Mesodermal cell (in vitro differentiated cells): ENCODE results near the gene INSC.

Experiments
- H3K27ac ChIP-seq: 2 replicates; pipeline ENCODE4 v1.7.0; 2013; ENCODE audit warnings: mild to moderate bottlenecking, low read depth, low read length, moderate library complexity; ENCODE audit not compliant: severe bottlenecking
- H3K36me3 ChIP-seq: 2 replicates; pipeline ENCODE4 v1.7.1; 2013; ENCODE audit warnings: mild to moderate bottlenecking, low read length, moderate library complexity; ENCODE audit not compliant: control insufficient read depth, insufficient read depth
- H3K4me1 ChIP-seq: one replicate; pipeline ENCODE4 v1.7.1; 2013; ENCODE audit warnings: mild to moderate bottlenecking, low read length; ENCODE audit not compliant: insufficient read depth, control insufficient read depth, poor library complexity, severe bottlenecking
- H3K4me3 ChIP-seq: 2 replicates; pipeline ENCODE4 v1.7.0; 2013; ENCODE audit warnings: low read length, control low read depth, mild to moderate bottlenecking; ENCODE audit not compliant: insufficient read depth, poor library complexity, severe bottlenecking; ENCODE audit errors: extremely low read depth
- H3K9me3 ChIP-seq: 2 replicates; pipeline ENCODE4 v1.7.1; 2013; ENCODE audit warnings: mild to moderate bottlenecking, low read length, moderate library complexity; ENCODE audit not compliant: control insufficient read depth
- WGBS, 2 experiments: methylation state at CpG; one replicate each; pipeline ENCODE4 v1.1.5; 2013; ENCODE audit warnings: missing lambda C conversion rate in 2 of 2; ENCODE audit not compliant: insufficient coverage in 2 of 2; 5-methylcytosine and 5-hydroxymethylcytosine counted together

The INSC gene

GRCh38 chr11:15222777-15223176 is 108.1 kb downstream of the INSC start:
- Histone ChIP-seq H3K36me3 (no peaks in the 10 kb centered on the region), H3K4me3 (no peak overlapping the region), H3K27ac (no peak overlapping the region), H3K4me1 (no peaks in the 10 kb centered on the region), H3K9me3 (no peaks in the 10 kb centered on the region)
- WGBS, 2 experiments = no CpG with 5 or more reads among the region's 1 CpG

GRCh38 chr11:15223318-15223717 is 108.6 kb downstream of the INSC start:
- no peak overlapping the region for H3K27ac ChIP-seq
- no peaks in the 10 kb centered on the region for H3K9me3 ChIP-seq
- H3K4me3 ChIP-seq = no peak overlapping the region
- H3K4me1 ChIP-seq = no peaks in the 10 kb centered on the region
- 89 to 100% methylated on average over 1 of the region's 1 CpG for WGBS, 2 experiments
- no peaks in the 10 kb centered on the region for H3K36me3 ChIP-seq

GRCh38 chr11:15224466-15224865 is 109.7 kb downstream of the INSC start:
- Histone ChIP-seq H3K36me3 (no peaks in the 10 kb centered on the region), H3K4me1 (no peaks in the 10 kb centered on the region), H3K9me3 (no peaks in the 10 kb centered on the region), H3K4me3 (no peak overlapping the region), H3K27ac (no peak overlapping the region)
- 81 to 94% methylated on average over 2 to 3 of the region's 3 CpGs for WGBS, 2 experiments

- Histone ChIP-seq H3K9me3 (no peaks in the 10 kb centered on the region), H3K36me3 (no peaks in the 10 kb centered on the region), H3K4me1 (no peaks in the 10 kb centered on the region), H3K4me3 (no peak overlapping the region), H3K27ac (no peak overlapping the region)
- 75% methylated on average over 1 of the region's 1 CpG; no CpG with 5 or more reads in 1 of the 2 experiments for WGBS, 2 experiments
Measured at GRCh38 chr11:15227011-15227410, 112.3 kb downstream of the INSC start.

- Histone ChIP-seq H3K9me3 (no peaks in the 10 kb centered on the region), H3K4me1 (no peaks in the 10 kb centered on the region), H3K4me3 (no peak overlapping the region), H3K36me3 (no peaks in the 10 kb centered on the region), H3K27ac (no peak overlapping the region)
- WGBS, 2 experiments = 75 to 80% methylated on average over 2 to 7 of the region's 8 CpGs
Measured at GRCh38 chr11:15228331-15228849, 113.7 kb downstream of the INSC start.

- no peak overlapping the region for H3K27ac ChIP-seq
- no peak overlapping the region for H3K4me3 ChIP-seq
- H3K36me3 ChIP-seq = no peaks in the 10 kb centered on the region
- no CpG with 5 or more reads among the region's 2 CpGs for WGBS, 2 experiments
- no peaks in the 10 kb centered on the region for H3K9me3 ChIP-seq
- no peaks in the 10 kb centered on the region for H3K4me1 ChIP-seq
Measured at GRCh38 chr11:15229069-15229468, 114.3 kb downstream of the INSC start.

GRCh38 chr11:15232496-15232895 is 117.8 kb downstream of the INSC start:
- Histone ChIP-seq H3K9me3 (no peaks in the 10 kb centered on the region), H3K36me3 (no peaks in the 10 kb centered on the region), H3K4me1 (no peaks in the 10 kb centered on the region), H3K4me3 (no peak overlapping the region), H3K27ac (no peak overlapping the region)
- 83 to 92% methylated on average over 4 of the region's 4 CpGs for WGBS, 2 experiments

GRCh38 chr11:15233371-15234165 is 118.8 kb downstream of the INSC start:
- 86 to 90% methylated on average over 8 of the region's 8 CpGs for WGBS, 2 experiments
- H3K9me3 ChIP-seq = no peaks in the 10 kb centered on the region
- no peak overlapping the region for H3K27ac ChIP-seq
- no peaks in the 10 kb centered on the region for H3K4me1 ChIP-seq
- H3K4me3 ChIP-seq = no peak overlapping the region
- H3K36me3 ChIP-seq = no peaks in the 10 kb centered on the region

- no peaks in the 10 kb centered on the region for H3K36me3 ChIP-seq
- no peaks in the 10 kb centered on the region for H3K9me3 ChIP-seq
- no peak overlapping the region for H3K27ac ChIP-seq
- no peaks in the 10 kb centered on the region for H3K4me1 ChIP-seq
- H3K4me3 ChIP-seq = no peak overlapping the region
- 100% methylated on average over 1 of the region's 3 CpGs for WGBS, 2 experiments
Measured at GRCh38 chr11:15234796-15235195, 120.1 kb downstream of the INSC start.

- Histone ChIP-seq H3K4me1 (no peaks in the 10 kb centered on the region), H3K36me3 (no peaks in the 10 kb centered on the region), H3K27ac (no peak overlapping the region), H3K4me3 (no peak overlapping the region), H3K9me3 (no peaks in the 10 kb centered on the region)
- WGBS, 2 experiments = no CpG with 5 or more reads among the region's 4 CpGs
Measured at GRCh38 chr11:15236559-15236958, 121.8 kb downstream of the INSC start.

GRCh38 chr11:15238856-15239255 is 124.1 kb downstream of the INSC start:
- H3K27ac ChIP-seq = no peak overlapping the region
- no peaks in the 10 kb centered on the region for H3K9me3 ChIP-seq
- WGBS, 2 experiments = 95 to 98% methylated on average over 6 to 7 of the region's 7 CpGs
- no peaks in the 10 kb centered on the region for H3K4me1 ChIP-seq
- H3K4me3 ChIP-seq = no peak overlapping the region
- no peaks in the 10 kb centered on the region for H3K36me3 ChIP-seq
